Suprapubic skin (tissue), 4 donors: ENCODE measurements around the gene NDUFS8. TPM values are rescaled to one million over a fixed set of nuclear protein-coding genes. Genes with fewer than 3 reads are reported as not detected.
A peak's percentile ranks its signal among the peaks of the same experiment; 100 is the strongest.

ENCODE experiments used
- DNase-seq, 2 donors: peaks; one replicate each; pipeline ENCODE4 v3.0.0-alpha.2; 2019; ENCODE audit warnings: low spot score in 2 of 2
- H3K27ac ChIP-seq: fragments of 200-600 bp; sonication (generic); one replicate; pipeline ENCODE4 v1.5.1; 2019
- H3K27me3 ChIP-seq: fragments of 200-600 bp; sonication (generic); one replicate; pipeline ENCODE4 v1.5.1; 2019
- H3K36me3 ChIP-seq: fragments of 200-600 bp; sonication (generic); one replicate; pipeline ENCODE4 v1.5.1; 2019
- H3K4me1 ChIP-seq: fragments of 200-600 bp; sonication (generic); one replicate; pipeline ENCODE4 v1.5.1; 2019
- H3K4me3 ChIP-seq: fragments of 200-600 bp; sonication (generic); one replicate; pipeline ENCODE4 v1.5.1; 2019; ENCODE audit warnings: mild to moderate bottlenecking
- H3K9me3 ChIP-seq: fragments of 200-600 bp; sonication (generic); one replicate; pipeline ENCODE4 v1.5.1; 2019
- EP300 ChIP-seq: sonication (generic); formaldehyde crosslinking; IDR thresholded peaks from one replicate; pipeline ENCODE4 v1.6.1; 2017; ENCODE audit warnings: antibody characterized with exemption
- POLR2A ChIP-seq, 2 donors: fragments of 450-650 bp; IDR thresholded peaks; one replicate each; pipeline ENCODE4 v1.6.1; 2017; ENCODE audit warnings: antibody characterized with exemption in 2 of 2, mild to moderate bottlenecking in 2 of 2, moderate library complexity in 2 of 2
- POLR2AphosphoS5 ChIP-seq, 3 donors: sonication (generic); formaldehyde crosslinking; IDR thresholded peaks; one replicate each; pipeline ENCODE4 v1.6.1; 2017; ENCODE audit warnings: antibody characterized with exemption in 3 of 3
- WGBS: methylation state at CpG from one replicate; pipeline ENCODE4 v1.1.5; 2018; 5-methylcytosine and 5-hydroxymethylcytosine counted together
- total RNA-seq, 4 donors: library from RNA; depleted of rRNA; stranded (reverse); fragments of >200 nt; gene quantifications; one replicate each; pipeline ENCODE4 v1.1.0, GENCODE V29; 2016
- TF ChIP-seq, protein P1 (sequence below), 2 donors: fragments of 200-600 bp in 1 of 2; fragments of 450-650 bp in 1 of 2; sonication (generic) in 1 of 2; IDR thresholded peaks; one replicate each; pipeline ENCODE4 v1.5.1; 2016 to 2019; ENCODE audit warnings: antibody characterized with exemption in 2 of 2, mild to moderate bottlenecking in 1 of 2, moderate library complexity in 1 of 2

NDUFS8 gene
- total RNA-seq, 4 donors from 2014 or later = 90.8 to 155 (median 148) TPM

- no peak for TF ChIP-seq POLR2A (IDR thresholded peaks at IDR 0.05)
- TF ChIP-seq, protein P1, sequence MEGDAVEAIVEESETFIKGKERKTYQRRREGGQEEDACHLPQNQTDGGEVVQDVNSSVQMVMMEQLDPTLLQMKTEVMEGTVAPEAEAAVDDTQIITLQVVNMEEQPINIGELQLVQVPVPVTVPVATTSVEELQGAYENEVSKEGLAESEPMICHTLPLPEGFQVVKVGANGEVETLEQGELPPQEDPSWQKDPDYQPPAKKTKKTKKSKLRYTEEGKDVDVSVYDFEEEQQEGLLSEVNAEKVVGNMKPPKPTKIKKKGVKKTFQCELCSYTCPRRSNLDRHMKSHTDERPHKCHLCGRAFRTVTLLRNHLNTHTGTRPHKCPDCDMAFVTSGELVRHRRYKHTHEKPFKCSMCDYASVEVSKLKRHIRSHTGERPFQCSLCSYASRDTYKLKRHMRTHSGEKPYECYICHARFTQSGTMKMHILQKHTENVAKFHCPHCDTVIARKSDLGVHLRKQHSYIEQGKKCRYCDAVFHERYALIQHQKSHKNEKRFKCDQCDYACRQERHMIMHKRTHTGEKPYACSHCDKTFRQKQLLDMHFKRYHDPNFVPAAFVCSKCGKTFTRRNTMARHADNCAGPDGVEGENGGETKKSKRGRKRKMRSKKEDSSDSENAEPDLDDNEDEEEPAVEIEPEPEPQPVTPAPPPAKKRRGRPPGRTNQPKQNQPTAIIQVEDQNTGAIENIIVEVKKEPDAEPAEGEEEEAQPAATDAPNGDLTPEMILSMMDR (IDR thresholded peaks at IDR 0.05) = no peak
- TF ChIP-seq POLR2AphosphoS5 (IDR thresholded peaks at IDR 0.05) = no peak
- no peak for TF ChIP-seq EP300
These were observed 21.0 kb downstream of the NDUFS8 start for GRCh38 chr11:68051191-68052136.

DNA sequence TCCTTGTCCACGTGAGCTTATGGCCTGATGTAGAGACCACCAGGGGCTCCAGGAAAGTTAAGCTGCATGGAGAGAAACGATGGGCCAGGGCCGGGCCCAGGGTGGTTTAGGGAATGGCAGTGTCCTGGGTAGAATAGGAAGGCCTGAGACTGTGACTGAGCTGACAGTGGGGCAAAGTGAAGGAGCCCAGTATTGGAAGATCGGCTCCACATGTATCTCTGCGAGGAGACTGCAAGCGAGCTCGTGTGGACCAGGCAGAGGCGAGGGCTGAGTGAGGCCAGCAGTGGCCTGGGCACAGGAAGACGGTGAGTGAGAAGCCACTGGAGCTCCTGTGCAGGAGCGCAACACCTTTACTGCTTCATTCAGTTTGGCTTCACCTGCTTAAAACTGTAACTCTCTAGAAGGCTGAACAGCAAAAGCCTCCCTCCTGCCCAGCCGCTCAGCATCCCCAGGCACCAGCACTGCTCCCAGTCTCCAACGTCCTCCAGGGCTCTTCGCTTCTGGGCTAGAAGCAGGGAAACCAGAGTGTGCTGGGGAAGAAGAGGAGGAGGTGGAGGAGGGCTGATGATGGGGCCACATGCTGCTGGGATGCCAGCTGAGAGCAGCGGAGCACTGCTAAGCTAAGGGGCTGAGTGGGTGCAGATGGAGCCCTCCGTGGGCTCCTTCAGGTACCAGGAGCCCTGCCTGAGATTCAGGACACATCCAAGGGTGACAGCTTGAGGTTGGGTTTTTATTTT, 21.8 kb downstream of the NDUFS8 start:
- no peak for TF ChIP-seq POLR2AphosphoS5 (IDR thresholded peaks at IDR 0.05)
- no peaks in the 10 kb centered on the region for H3K27me3 ChIP-seq
- WGBS = 82% methylated on average over 15 of the region's 15 CpGs
- H3K4me1 ChIP-seq = no peaks in the 10 kb centered on the region
- no peak for DNase-seq
- H3K36me3 ChIP-seq = peaks cover 53% of the 10 kb centered on the region
- no peak overlapping the region for H3K27ac ChIP-seq
- H3K4me3 ChIP-seq = no peak overlapping the region
- H3K9me3 ChIP-seq = no peaks in the 10 kb centered on the region

More at GRCh38 chr11:68051191-68052136, 21.0 kb downstream of the NDUFS8 start:
- peak in 1 of 2 donors; percentile 58 for DNase-seq
- H3K4me1 ChIP-seq = no peaks in the 10 kb centered on the region
- H3K27ac ChIP-seq = no peak overlapping the region
- 81% methylated on average over 10 of the region's 14 CpGs for WGBS
- H3K4me3 ChIP-seq = no peak overlapping the region
- peaks cover 53% of the 10 kb centered on the region for H3K36me3 ChIP-seq
- H3K27me3 ChIP-seq = no peaks in the 10 kb centered on the region
- no peaks in the 10 kb centered on the region for H3K9me3 ChIP-seq

DNA sequence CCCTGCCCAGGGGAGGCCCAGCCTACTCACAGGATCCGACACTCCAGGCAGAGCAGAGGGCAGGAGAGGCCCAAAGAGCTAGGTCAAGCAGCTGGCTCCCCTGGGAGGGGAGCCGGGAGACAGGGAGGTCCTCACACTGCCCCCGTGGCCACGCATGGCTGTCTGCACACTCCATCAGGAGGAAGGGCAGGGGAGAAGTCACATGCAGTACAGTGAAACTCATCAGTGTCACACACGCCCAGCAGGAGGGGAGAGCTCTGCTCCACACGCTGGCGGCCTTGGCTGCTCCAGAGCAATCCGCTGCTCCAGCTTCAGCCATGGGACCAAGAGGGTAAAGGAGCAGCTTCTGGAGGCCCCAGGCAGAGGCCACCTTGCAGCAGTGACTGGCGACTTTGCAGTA, 22.6 kb downstream of the NDUFS8 start:
- H3K4me3 ChIP-seq = no peak overlapping the region
- WGBS = 70% methylated on average over 5 of the region's 9 CpGs
- no peaks in the 10 kb centered on the region for H3K4me1 ChIP-seq
- H3K9me3 ChIP-seq = no peaks in the 10 kb centered on the region
- peak in 1 of 2 donors; percentile 63 for DNase-seq
- no peak overlapping the region for H3K27ac ChIP-seq
- TF ChIP-seq EP300 (no peak), POLR2A (IDR thresholded peaks at IDR 0.05) (no peak), POLR2AphosphoS5 (IDR thresholded peaks at IDR 0.05) (no peak)
- TF ChIP-seq, protein P1 (IDR thresholded peaks at IDR 0.05) = no peak
- H3K36me3 ChIP-seq = peaks cover 45% of the 10 kb centered on the region
- no peaks in the 10 kb centered on the region for H3K27me3 ChIP-seq

- H3K9me3 ChIP-seq = no peaks in the 10 kb centered on the region
- peaks cover 34% of the 10 kb centered on the region for H3K36me3 ChIP-seq
- H3K27ac ChIP-seq = no peak overlapping the region
- H3K4me1 ChIP-seq = no peaks in the 10 kb centered on the region
- H3K27me3 ChIP-seq = no peaks in the 10 kb centered on the region
- WGBS = 90% methylated on average over 9 of the region's 11 CpGs
- peak in 1 of 2 donors; percentile 77 for DNase-seq
- no peak overlapping the region for H3K4me3 ChIP-seq
- TF ChIP-seq POLR2AphosphoS5 (IDR thresholded peaks at IDR 0.05) (no peak), EP300 (no peak), POLR2A (IDR thresholded peaks at IDR 0.05) (no peak)
- TF ChIP-seq, protein P1 (IDR thresholded peaks at IDR 0.05) = no peak
These were observed 23.7 kb downstream of the NDUFS8 start for GRCh38 chr11:68053981-68054812.
